ENCODE results near the gene HOXD1. TPM values are rescaled to one million over a fixed set of nuclear protein-coding genes. Genes with fewer than 3 reads are reported as not detected.

HOXD1 gene
- total RNA-seq, 1 experiment from 2014 or later: not detected

DNA sequence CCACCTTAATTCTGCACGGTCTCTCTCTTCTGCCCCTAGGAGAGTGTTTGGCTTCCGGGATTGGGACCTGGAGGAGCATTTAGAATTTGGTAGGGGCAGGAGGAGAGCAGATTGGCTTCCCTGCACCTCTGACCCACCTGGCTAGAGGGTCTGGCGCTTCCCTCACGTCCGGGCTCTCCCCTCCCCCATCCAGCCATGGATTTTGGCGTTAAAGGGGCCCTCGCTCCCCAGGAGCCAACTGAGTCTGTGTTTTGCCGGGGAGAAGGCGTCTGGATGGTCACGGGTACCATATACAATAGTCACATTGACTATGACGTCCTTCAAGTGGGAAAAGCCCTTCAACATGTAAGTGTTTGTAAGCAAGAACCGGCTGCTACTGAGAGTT lies 24.8 kb upstream of the HOXD1 start:
- POLR2A ChIA-PET: no interaction called here
- CTCF ChIA-PET: interaction anchor here (0.9 to 2.6 kb wide), 2 partner anchors 23 to 391 kb away, joined by 5 to 10 read pairs; no protein-coding TSS in a partner anchor
- no peaks in the 10 kb centered on the region for H3K27me3 Mint-ChIP-seq (ENCODE audit: insufficient read depth, unreplicated experiment)
- no peak overlapping the region for H3K4me3 Mint-ChIP-seq (ENCODE audit: unreplicated experiment)
- peaks cover 8% of the 10 kb centered on the region for H3K9me3 Mint-ChIP-seq (ENCODE audit: unreplicated experiment)
- no peaks in the 10 kb centered on the region for H3K4me1 Mint-ChIP-seq (ENCODE audit: insufficient read depth, unreplicated experiment)
- no TSS peak for BruUV-seq (replicated peaks)
- H3K36me3 Mint-ChIP-seq (ENCODE audit: insufficient read depth, unreplicated experiment): no peaks in the 10 kb centered on the region
- H3K27ac Mint-ChIP-seq (ENCODE audit: low read depth, unreplicated experiment): no peak overlapping the region
- no peak for DNase-seq (ENCODE audit: unreplicated experiment)
- TF ChIP-seq, protein P1, sequence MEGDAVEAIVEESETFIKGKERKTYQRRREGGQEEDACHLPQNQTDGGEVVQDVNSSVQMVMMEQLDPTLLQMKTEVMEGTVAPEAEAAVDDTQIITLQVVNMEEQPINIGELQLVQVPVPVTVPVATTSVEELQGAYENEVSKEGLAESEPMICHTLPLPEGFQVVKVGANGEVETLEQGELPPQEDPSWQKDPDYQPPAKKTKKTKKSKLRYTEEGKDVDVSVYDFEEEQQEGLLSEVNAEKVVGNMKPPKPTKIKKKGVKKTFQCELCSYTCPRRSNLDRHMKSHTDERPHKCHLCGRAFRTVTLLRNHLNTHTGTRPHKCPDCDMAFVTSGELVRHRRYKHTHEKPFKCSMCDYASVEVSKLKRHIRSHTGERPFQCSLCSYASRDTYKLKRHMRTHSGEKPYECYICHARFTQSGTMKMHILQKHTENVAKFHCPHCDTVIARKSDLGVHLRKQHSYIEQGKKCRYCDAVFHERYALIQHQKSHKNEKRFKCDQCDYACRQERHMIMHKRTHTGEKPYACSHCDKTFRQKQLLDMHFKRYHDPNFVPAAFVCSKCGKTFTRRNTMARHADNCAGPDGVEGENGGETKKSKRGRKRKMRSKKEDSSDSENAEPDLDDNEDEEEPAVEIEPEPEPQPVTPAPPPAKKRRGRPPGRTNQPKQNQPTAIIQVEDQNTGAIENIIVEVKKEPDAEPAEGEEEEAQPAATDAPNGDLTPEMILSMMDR (IDR thresholded peaks at IDR 0.05; ENCODE audit: unreplicated experiment): no peak
- intact Hi-C loops (cut with micrococcal nuclease): no loop called here

DNA sequence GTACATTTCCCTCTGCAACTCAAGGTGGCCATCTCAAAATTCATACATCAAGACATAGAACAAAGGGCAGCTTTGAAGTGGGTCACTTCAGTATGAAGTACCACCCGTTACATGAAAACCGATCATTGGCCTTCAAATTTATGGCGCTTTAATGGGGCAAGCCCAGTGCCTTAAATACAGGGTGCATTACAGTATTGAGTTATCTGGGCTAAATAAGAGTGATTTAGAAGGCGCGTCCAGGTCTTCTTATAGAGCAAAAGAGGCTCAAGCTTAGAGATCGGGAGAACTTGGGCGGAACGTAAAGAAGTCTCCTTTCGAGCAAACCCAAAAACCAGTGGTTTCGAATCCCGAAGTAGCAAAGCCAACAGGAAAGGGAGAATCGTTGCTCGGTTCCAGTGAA lies 24.3 kb upstream of the HOXD1 start:
- BruUV-seq (replicated peaks): no TSS peak
- Mint-ChIP-seq H3K27ac (ENCODE audit: low read depth, unreplicated experiment) (no peak overlapping the region), H3K36me3 (ENCODE audit: insufficient read depth, unreplicated experiment) (no peaks in the 10 kb centered on the region), H3K27me3 (ENCODE audit: insufficient read depth, unreplicated experiment) (no peaks in the 10 kb centered on the region), H3K9me3 (ENCODE audit: unreplicated experiment) (peaks cover 8% of the 10 kb centered on the region), H3K4me1 (ENCODE audit: insufficient read depth, unreplicated experiment) (no peaks in the 10 kb centered on the region), H3K4me3 (ENCODE audit: unreplicated experiment) (no peak overlapping the region)
- ChIA-PET CTCF (interaction anchor here (0.9 kb wide), 1 partner anchor 23 kb away, joined by 5 read pairs; no protein-coding TSS in a partner anchor), POLR2A (no interaction called here)
- intact Hi-C loops (cut with micrococcal nuclease): no loop called here
- no peak for DNase-seq (ENCODE audit: unreplicated experiment)
- TF ChIP-seq, protein P1 (IDR thresholded peaks at IDR 0.05; ENCODE audit: unreplicated experiment): no peak

DNA sequence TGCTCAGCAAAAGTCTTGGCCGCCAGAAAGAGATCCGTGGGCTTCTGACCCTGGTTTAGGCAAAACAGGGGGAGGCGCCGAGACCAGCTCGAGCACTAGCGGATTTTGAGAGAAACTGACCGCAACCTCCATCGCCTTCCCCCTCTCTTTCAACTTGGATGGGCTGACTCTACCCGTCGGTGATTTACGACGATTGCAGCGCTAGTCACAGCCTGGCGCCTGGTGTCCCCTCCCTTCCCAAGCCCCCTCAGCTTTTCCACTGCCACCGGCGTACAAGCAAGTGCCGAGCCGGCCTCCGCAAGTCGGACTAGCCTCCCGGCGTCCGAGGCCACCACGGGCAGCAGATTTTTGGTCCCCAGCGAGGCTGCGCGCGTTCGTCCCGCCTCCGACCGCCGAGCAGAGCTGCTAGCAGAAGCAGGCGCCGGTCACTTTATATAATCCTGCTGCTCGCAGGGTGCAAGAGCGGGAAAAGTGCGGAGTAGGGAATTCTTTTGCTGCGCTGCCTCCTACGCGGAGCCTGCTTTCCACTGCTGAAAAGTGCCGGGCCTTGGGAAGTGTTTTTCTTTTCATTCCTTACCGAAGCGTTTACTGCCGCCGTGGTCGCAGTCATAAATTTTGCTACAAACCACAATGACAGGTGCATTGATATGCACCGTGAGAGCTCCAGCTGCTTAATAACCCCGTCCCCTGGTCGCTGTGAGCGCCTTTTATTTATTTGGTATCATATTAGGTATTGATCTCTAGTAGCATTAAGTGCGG lies 23.7 kb upstream of the HOXD1 start:
- Mint-ChIP-seq H3K27me3 (ENCODE audit: insufficient read depth, unreplicated experiment) (no peaks in the 10 kb centered on the region), H3K4me3 (ENCODE audit: unreplicated experiment) (no peak overlapping the region), H3K4me1 (ENCODE audit: insufficient read depth, unreplicated experiment) (no peaks in the 10 kb centered on the region), H3K36me3 (ENCODE audit: insufficient read depth, unreplicated experiment) (no peaks in the 10 kb centered on the region), H3K27ac (ENCODE audit: low read depth, unreplicated experiment) (no peak overlapping the region), H3K9me3 (ENCODE audit: unreplicated experiment) (peaks cover 8% of the 10 kb centered on the region)
- TF ChIP-seq, protein P1 (IDR thresholded peaks at IDR 0.05; ENCODE audit: unreplicated experiment): no peak
- intact Hi-C loops (cut with micrococcal nuclease): no loop called here
- POLR2A ChIA-PET: interaction anchor here (0.7 kb wide), 1 partner anchor 296 kb away, joined by 5 read pairs; no protein-coding TSS in a partner anchor
- DNase-seq (ENCODE audit: unreplicated experiment): no peak
- CTCF ChIA-PET: interaction anchor here (0.6 to 0.9 kb wide), 2 partner anchors 24 to 27 kb away, joined by 3 to 5 read pairs; no protein-coding TSS in a partner anchor
- no TSS peak for BruUV-seq (replicated peaks)

DNA sequence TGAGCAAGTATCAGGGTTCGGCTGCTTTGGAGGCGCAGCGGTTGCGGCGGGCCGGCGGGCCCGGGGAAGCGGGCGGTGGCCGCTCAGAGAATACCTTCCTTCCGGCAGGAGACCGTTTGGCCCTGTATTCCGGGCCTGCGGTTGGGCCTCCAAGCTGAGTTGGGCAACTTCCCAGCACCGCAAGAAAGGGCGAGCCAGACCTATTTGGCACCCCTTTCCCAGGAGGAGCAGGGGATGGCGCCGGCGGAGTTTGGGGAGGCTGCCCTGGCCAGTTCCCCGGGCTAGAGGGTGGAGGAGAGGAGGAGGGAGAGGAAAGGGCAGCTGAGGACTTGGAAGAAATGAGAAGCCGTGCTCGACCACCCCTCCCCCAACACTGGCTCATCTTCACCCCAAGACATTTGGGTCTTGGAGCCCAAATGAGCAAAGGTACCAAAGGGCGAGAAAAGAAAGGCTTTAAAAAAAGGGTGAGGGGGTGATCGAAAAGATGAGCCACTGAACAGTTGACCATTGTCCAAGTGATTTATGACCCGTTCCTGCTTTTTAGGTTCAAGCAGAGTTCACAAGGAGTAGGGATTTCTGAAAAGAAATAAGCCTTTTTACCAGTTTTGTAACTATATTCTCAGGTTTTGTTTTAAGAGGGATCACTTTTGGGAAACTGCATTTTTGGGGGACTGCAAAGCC lies 23.0 kb upstream of the HOXD1 start:
- ChIA-PET CTCF (interaction anchor here (0.6 kb wide), 1 partner anchor 27 kb away, joined by 3 read pairs; no protein-coding TSS in a partner anchor), POLR2A (interaction anchor here (0.7 to 0.9 kb wide), 2 partner anchors 22 to 296 kb away, joined by 3 to 5 read pairs; no protein-coding TSS in a partner anchor)
- Mint-ChIP-seq H3K9me3 (ENCODE audit: unreplicated experiment) (peaks cover 8% of the 10 kb centered on the region), H3K4me3 (ENCODE audit: unreplicated experiment) (no peak overlapping the region), H3K4me1 (ENCODE audit: insufficient read depth, unreplicated experiment) (no peaks in the 10 kb centered on the region), H3K27ac (ENCODE audit: low read depth, unreplicated experiment) (no peak overlapping the region), H3K27me3 (ENCODE audit: insufficient read depth, unreplicated experiment) (no peaks in the 10 kb centered on the region), H3K36me3 (ENCODE audit: insufficient read depth, unreplicated experiment) (no peaks in the 10 kb centered on the region)
- intact Hi-C loops (cut with micrococcal nuclease): no loop called here
- no peak for DNase-seq (ENCODE audit: unreplicated experiment)
- BruUV-seq (replicated peaks): no TSS peak
- TF ChIP-seq, protein P1 (IDR thresholded peaks at IDR 0.05; ENCODE audit: unreplicated experiment): no peak

Measured in MCF 10A (cell line).